ENCODE results near the gene ATXN7L3. TPM values are rescaled to one million over a fixed set of nuclear protein-coding genes. Genes with fewer than 3 reads are reported as not detected.

ATXN7L3 gene
- total and polyA plus RNA-seq, 12 donors, result 23.7 to 40.6 (median 30.7) TPM

- peak; percentile 60 to 72 for DNase-seq
- H3K36me3 ChIP-seq, result peaks cover 0 to 39% (median 30%) of the 10 kb centered on the region in 9 donors
- no peak for TF ChIP-seq CTCF (IDR thresholded peaks at IDR 0.05)
- intact Hi-C loops (cut with DNase I), result loop anchor here in 2 of 10 donors (1.0 to 5.0 kb wide), 2 partner anchors 12 to 57 kb away; partner anchors contain the start of gene HROB (in 1 of the 2)
- peaks cover 0 to 45% (median 23%) of the 10 kb centered on the region in 9 donors for H3K4me1 ChIP-seq
- no peaks in the 10 kb centered on the region for H3K27me3 ChIP-seq
- H3K27ac ChIP-seq, result peak overlapping the region; percentile 97 to 100 (median 99)
- 1% methylated on average over 43 to 66 of the region's 68 CpGs for WGBS, 2 donors
- H3K4me3 ChIP-seq, result peak overlapping the region; percentile 92 to 98 (median 94)
- H3K9me3 ChIP-seq, result no peaks in the 10 kb centered on the region
- peak; percentile 10 to 35 (median 26) for ATAC-seq
These were observed 747 bp downstream of the ATXN7L3 start for GRCh38 chr17:44198721-44199552.

GRCh38 chr17:44197980-44198720, 1.5 kb downstream of the ATXN7L3 start:
- Histone ChIP-seq H3K36me3 (peaks cover 0 to 47% (median 37%) of the 10 kb centered on the region in 9 donors), H3K9me3 (no peaks in the 10 kb centered on the region), H3K4me1 (peaks cover 0 to 37% (median 23%) of the 10 kb centered on the region in 9 donors), H3K4me3 (peak overlapping the region in 9 of 10 donors; percentile 93 to 98 (median 95)), H3K27ac (peak overlapping the region in 9 of 10 donors; percentile 97 to 100 (median 99)), H3K27me3 (no peaks in the 10 kb centered on the region)
- peak in 3 of 9 donors; percentile 13 to 29 (median 22) for TF ChIP-seq CTCF (IDR thresholded peaks at IDR 0.05)
- ATAC-seq, result peak in 1 of 8 donors; percentile 0
- no peak for DNase-seq
- WGBS, 2 donors, result 66 to 68% methylated on average over 11 of the region's 11 CpGs
- intact Hi-C loops (cut with DNase I), result loop anchor here in 1 of 10 donors (5.0 kb wide), 1 partner anchor 56 kb away; the partner anchor contains the start of gene HROB

GRCh38 chr17:44197107-44197506, 2.6 kb downstream of the ATXN7L3 start:
- DNase-seq (no peak), ATAC-seq (no peak)
- Histone ChIP-seq H3K27ac (peak overlapping the region in 3 of 10 donors; percentile 99 to 100 (median 99)), H3K9me3 (no peaks in the 10 kb centered on the region), H3K36me3 (peaks cover 0 to 56% (median 40%) of the 10 kb centered on the region in 9 donors), H3K27me3 (no peaks in the 10 kb centered on the region), H3K4me3 (no peak overlapping the region), H3K4me1 (peaks cover 0 to 44% (median 23%) of the 10 kb centered on the region in 9 donors)
- 92 to 93% methylated on average over 15 of the region's 15 CpGs for WGBS, 2 donors
- intact Hi-C loops (cut with DNase I), result loop anchor here in 1 of 10 donors (5.0 kb wide), 1 partner anchor 55 kb away; the partner anchor contains the start of gene HROB
- no peak for TF ChIP-seq CTCF (IDR thresholded peaks at IDR 0.05)

Data from heart right ventricle (tissue), 16 donors.